Gastroesophageal sphincter (tissue), 4 donors: ENCODE measurements around the gene UBE2D1. TPM values are rescaled to one million over a fixed set of nuclear protein-coding genes. Genes with fewer than 3 reads are reported as not detected.

Experiments
- ATAC-seq: fragments of 150-250 bp; one replicate; pipeline ENCODE4 v1.9.1; 2016; ENCODE audit warnings: mild to moderate bottlenecking, moderate library complexity
- H3K27ac ChIP-seq, 4 donors: fragments of 200-600 bp; sonication (generic) in 3 of 4; 1 replicate in 3 of 4; 2 replicates in 1 of 4; pipeline ENCODE4 v1.5.1; 2016 to 2019
- H3K27me3 ChIP-seq: fragments of 200-600 bp; sonication (generic); one replicate; pipeline ENCODE4 v1.5.1; 2019
- H3K36me3 ChIP-seq, 2 donors: fragments of 200-600 bp; sonication (generic); one replicate each; pipeline ENCODE4 v1.5.1; 2019; ENCODE audit warnings: control low read depth in 1 of 2
- H3K4me1 ChIP-seq, 3 donors: fragments of 200-600 bp; sonication (generic); 1 replicate in 2 of 3; 2 replicates in 1 of 3; pipeline ENCODE4 v1.5.1; 2016 to 2019; ENCODE audit warnings: control low read depth in 2 of 3
- H3K4me3 ChIP-seq, 2 donors: fragments of 200-600 bp; sonication (generic); one replicate each; pipeline ENCODE4 v1.5.1; 2019; ENCODE audit warnings: mild to moderate bottlenecking in 1 of 2, moderate library complexity in 1 of 2
- H3K9me3 ChIP-seq, 3 donors: fragments of 200-600 bp; sonication (generic); one replicate each; pipeline ENCODE4 v1.5.1; 2017 to 2019; ENCODE audit warnings: control low read depth in 2 of 3
- CTCF ChIP-seq, 4 experiments: fragments of 200-600 bp in 2 of 4; fragments of 450-650 bp in 2 of 4; sonication (generic) in 1 of 4; IDR thresholded peaks; one replicate each; pipeline ENCODE4 v1.5.1; 2017 to 2019; ENCODE audit warnings: antibody characterized with exemption in 4 of 4, mild to moderate bottlenecking in 2 of 4, moderate library complexity in 2 of 4
- EP300 ChIP-seq: sonication (generic); formaldehyde crosslinking; IDR thresholded peaks from one replicate; pipeline ENCODE4 v1.6.1; 2017; ENCODE audit warnings: antibody characterized with exemption, mild to moderate bottlenecking
- POLR2A ChIP-seq, 2 donors: fragments of 450-650 bp; IDR thresholded peaks; one replicate each; pipeline ENCODE4 v1.6.1; 2017; ENCODE audit warnings: antibody characterized with exemption in 2 of 2, mild to moderate bottlenecking in 2 of 2, moderate library complexity in 1 of 2
- POLR2AphosphoS5 ChIP-seq: sonication (generic); formaldehyde crosslinking; IDR thresholded peaks from one replicate; pipeline ENCODE4 v1.6.1; 2017; ENCODE audit warnings: antibody characterized with exemption
- WGBS, 2 donors: methylation state at CpG; one replicate each; pipeline ENCODE4 v1.1.5; 2018; ENCODE audit warnings: low coverage in 1 of 2; 5-methylcytosine and 5-hydroxymethylcytosine counted together
- total RNA-seq, 4 donors: library from RNA; depleted of rRNA; stranded (reverse); fragments of >200 nt; gene quantifications; one replicate each; pipeline ENCODE4 v1.1.0, GENCODE V29; 2016

Gene UBE2D1
- total RNA-seq, 4 donors from 2014 or later, result 16.4 to 23.5 (median 19.0) TPM

DNA sequence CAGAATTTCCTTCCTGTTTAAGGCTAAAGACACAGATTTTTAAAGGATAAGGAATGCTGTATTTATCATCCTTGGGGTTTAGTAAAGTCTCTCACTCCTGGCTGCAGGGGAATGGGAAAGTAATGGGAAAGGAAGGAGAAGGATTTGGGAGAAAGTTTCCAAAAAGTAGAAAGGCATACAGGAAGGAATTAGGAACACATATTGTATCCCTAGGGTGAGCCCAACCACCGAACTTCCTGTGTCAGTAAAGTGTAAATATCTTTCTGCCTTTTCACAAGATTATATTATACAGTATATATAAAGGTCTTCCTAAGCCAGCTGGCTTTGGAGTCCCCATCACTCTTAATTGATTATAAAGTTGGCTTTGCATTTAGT lies 12.0 kb upstream of the UBE2D1 start:
- no peak for ATAC-seq
- Histone ChIP-seq H3K36me3 (no peaks in the 10 kb centered on the region), H3K27me3 (peaks cover 4% of the 10 kb centered on the region), H3K9me3 (no peaks in the 10 kb centered on the region), H3K27ac (no peak overlapping the region), H3K4me1 (no peaks in the 10 kb centered on the region), H3K4me3 (no peak overlapping the region)
- 0 to 27% methylated on average over 1 of the region's 1 CpG for WGBS, 2 donors
- TF ChIP-seq POLR2A (IDR thresholded peaks at IDR 0.05) (no peak), POLR2AphosphoS5 (no peak), EP300 (no peak), CTCF (IDR thresholded peaks at IDR 0.05) (no peak)

GRCh38 chr10:58326967-58327381 lies 7.8 kb upstream of the UBE2D1 start:
- WGBS, 2 donors, result 0% methylated on average over 1 of the region's 25 CpGs; no CpG with 5 or more reads in 1 of the 2 donors
- H3K36me3 ChIP-seq, result no peaks in the 10 kb centered on the region
- peaks cover 4% of the 10 kb centered on the region for H3K27me3 ChIP-seq
- H3K27ac ChIP-seq, result peak overlapping the region in 1 of 4 donors; percentile 3
- no peaks in the 10 kb centered on the region for H3K9me3 ChIP-seq
- H3K4me1 ChIP-seq, result no peaks in the 10 kb centered on the region
- no peak for TF ChIP-seq POLR2A (IDR thresholded peaks at IDR 0.05)
- TF ChIP-seq CTCF (IDR thresholded peaks at IDR 0.05), result no peak
- TF ChIP-seq EP300, result no peak
- no peak for TF ChIP-seq POLR2AphosphoS5
- ATAC-seq, result peak; percentile 86
- peak overlapping the region in 1 of 2 donors; percentile 30 for H3K4me3 ChIP-seq

DNA sequence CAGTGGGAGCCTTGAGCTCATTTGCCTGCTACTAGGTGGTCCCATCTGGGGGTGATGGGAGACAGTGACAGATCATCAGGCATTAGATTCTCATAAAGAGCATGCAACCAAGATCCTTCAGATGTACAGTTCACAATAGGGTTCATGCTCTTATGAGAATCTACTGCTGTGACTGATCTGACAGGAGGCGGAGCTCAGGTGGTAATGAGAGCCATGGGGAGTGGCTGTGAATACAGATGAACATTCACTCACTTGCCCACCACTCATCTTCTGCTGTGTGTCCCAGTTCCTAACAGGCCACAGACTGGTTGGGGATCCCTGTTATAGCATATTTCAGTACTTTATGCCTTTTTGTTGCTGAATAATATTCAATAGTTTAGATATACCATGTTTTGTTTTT lies 6.6 kb upstream of the UBE2D1 start:
- Histone ChIP-seq H3K4me1 (no peaks in the 10 kb centered on the region), H3K36me3 (no peaks in the 10 kb centered on the region), H3K27me3 (peaks cover 4% of the 10 kb centered on the region), H3K9me3 (no peaks in the 10 kb centered on the region), H3K27ac (no peak overlapping the region), H3K4me3 (no peak overlapping the region)
- ATAC-seq, result no peak
- TF ChIP-seq POLR2AphosphoS5 (no peak), EP300 (no peak), POLR2A (IDR thresholded peaks at IDR 0.05) (no peak), CTCF (IDR thresholded peaks at IDR 0.05) (no peak)
- 90% methylated on average over 1 of the region's 1 CpG; no CpG with 5 or more reads in 1 of the 2 donors for WGBS, 2 donors

DNA sequence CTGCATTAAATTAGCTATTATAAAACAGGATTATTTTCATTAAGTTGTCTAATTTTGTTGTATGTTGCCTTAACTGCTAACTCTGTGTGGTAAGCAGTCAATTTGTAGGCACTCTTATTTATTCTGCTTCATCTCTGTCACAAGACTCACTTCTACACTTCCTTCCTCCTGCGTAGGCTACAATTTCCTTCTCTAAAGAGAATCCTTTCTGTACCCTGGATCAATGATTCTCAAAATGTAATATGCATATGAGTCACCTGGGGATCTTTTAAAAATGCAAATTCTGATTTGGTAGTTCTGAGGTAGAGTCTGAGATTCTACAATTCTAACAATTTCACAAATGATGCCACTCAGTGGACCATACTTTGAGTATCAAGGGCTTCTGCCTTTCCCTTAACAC lies 4.4 kb upstream of the UBE2D1 start:
- no peak for TF ChIP-seq CTCF (IDR thresholded peaks at IDR 0.05)
- TF ChIP-seq POLR2A (IDR thresholded peaks at IDR 0.05), result no peak
- TF ChIP-seq EP300, result no peak
- TF ChIP-seq POLR2AphosphoS5, result no peak
- no peak overlapping the region for H3K4me3 ChIP-seq
- H3K36me3 ChIP-seq, result no peaks in the 10 kb centered on the region
- H3K4me1 ChIP-seq, result peaks cover 0 to 6% (median 0%) of the 10 kb centered on the region in 3 donors
- no peak overlapping the region for H3K27ac ChIP-seq
- peaks cover 4% of the 10 kb centered on the region for H3K27me3 ChIP-seq
- no peak for ATAC-seq
- no peaks in the 10 kb centered on the region for H3K9me3 ChIP-seq
- 40 to 59% methylated on average over 1 of the region's 1 CpG for WGBS, 2 donors

DNA sequence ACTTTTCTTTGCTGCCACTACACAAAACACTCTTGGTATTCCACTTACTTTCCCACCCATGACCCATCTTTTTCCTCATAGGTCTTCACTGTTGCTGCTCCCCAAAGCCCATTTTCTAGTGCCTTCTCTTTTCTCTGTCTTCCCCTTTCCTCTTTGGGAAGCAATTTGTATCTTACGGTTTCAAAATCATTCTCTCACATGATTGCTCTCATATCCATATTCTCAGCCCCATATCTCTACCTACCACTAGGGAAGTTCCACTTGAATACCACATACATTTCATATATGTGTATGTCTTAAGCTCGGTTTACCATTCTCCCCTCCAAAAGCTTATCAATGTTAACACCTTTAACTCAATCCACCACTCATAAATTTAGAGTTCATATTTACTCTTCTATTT lies 3.2 kb upstream of the UBE2D1 start:
- peaks cover 0 to 17% (median 0%) of the 10 kb centered on the region in 3 donors for H3K4me1 ChIP-seq
- no peak overlapping the region for H3K27ac ChIP-seq
- H3K4me3 ChIP-seq, result no peak overlapping the region
- H3K36me3 ChIP-seq, result no peaks in the 10 kb centered on the region
- ATAC-seq, result no peak
- WGBS, 2 donors, result 64 to 85% methylated on average over 2 of the region's 2 CpGs
- H3K9me3 ChIP-seq, result no peaks in the 10 kb centered on the region
- H3K27me3 ChIP-seq, result peaks cover 4% of the 10 kb centered on the region
- no peak for TF ChIP-seq EP300
- TF ChIP-seq CTCF (IDR thresholded peaks at IDR 0.05), result no peak
- TF ChIP-seq POLR2A (IDR thresholded peaks at IDR 0.05), result no peak
- no peak for TF ChIP-seq POLR2AphosphoS5
